Esophagus squamous epithelium (tissue), 5 donors: ENCODE results near the gene CLEC3B. TPM values are rescaled to one million over a fixed set of nuclear protein-coding genes. Genes with fewer than 3 reads are reported as not detected.

Source experiments
- DNase-seq: peaks from one replicate; lab custom pipeline; 2025; lab: John Stamatoyannopoulos, UW
- H3K27ac ChIP-seq, 4 donors: fragments of 200-600 bp; sonication (generic); one replicate each; pipeline ENCODE4 v1.5.1; 2016 to 2019; ENCODE audit warnings: mild to moderate bottlenecking in 1 of 4
- H3K27me3 ChIP-seq, 4 donors: fragments of 200-600 bp; sonication (generic); 1 replicate in 3 of 4; 2 replicates in 1 of 4; pipeline versions ENCODE4 v1.5.1 to v1.6.0; 2017 to 2021; ENCODE audit warnings: antibody characterized with exemption in 1 of 4
- H3K36me3 ChIP-seq, 3 donors: fragments of 200-600 bp; sonication (generic); one replicate each; pipeline ENCODE4 v1.5.1; 2016 to 2019
- H3K4me1 ChIP-seq, 3 donors: fragments of 200-600 bp; sonication (generic); one replicate each; pipeline ENCODE4 v1.5.1; 2017 to 2019
- H3K4me3 ChIP-seq, 4 donors: fragments of 200-600 bp; sonication (generic); 1 replicate in 3 of 4; 2 replicates in 1 of 4; pipeline ENCODE4 v1.5.1; 2016 to 2019; ENCODE audit warnings: mild to moderate bottlenecking in 2 of 4, moderate library complexity in 1 of 4
- H3K9me3 ChIP-seq, 3 donors: fragments of 200-600 bp; sonication (generic); one replicate each; pipeline ENCODE4 v1.5.1; 2016 to 2019
- POLR2A ChIP-seq, 4 donors: fragments of 450-650 bp; IDR thresholded peaks; one replicate each; pipeline ENCODE4 v1.6.1; 2017; ENCODE audit warnings: antibody characterized with exemption in 4 of 4, mild to moderate bottlenecking in 4 of 4, moderate library complexity in 3 of 4
- WGBS, 2 donors: methylation state at CpG; one replicate each; pipeline ENCODE4 v1.1.5; 2018; 5-methylcytosine and 5-hydroxymethylcytosine counted together
- intact Hi-C: fragments of 100-400 bp; cut with DNase I; formaldehyde crosslinking; loops from one replicate; pipeline ENCODE4 v1.15.0; 2022
- total RNA-seq, 4 donors: library from RNA; depleted of rRNA; stranded (reverse); fragments of >200 nt; gene quantifications; one replicate each; pipeline ENCODE4 v1.1.0, GENCODE V29; 2016
- TF ChIP-seq, protein P1 (sequence below), 6 experiments: fragments of 450-650 bp in 4 of 6; fragments of 200-600 bp in 2 of 6; sonication (generic) in 2 of 6; IDR thresholded peaks; one replicate each; pipeline ENCODE4 v1.5.1; 2016 to 2019; ENCODE audit warnings: antibody characterized with exemption in 6 of 6, mild to moderate bottlenecking in 4 of 6, moderate library complexity in 4 of 6
- donor health status: DM: yes; HTN: yes; CAD: no.

Gene CLEC3B
- total RNA-seq, 4 donors from 2014 or later = 4.3 to 28.8 (median 6.9) TPM

DNA sequence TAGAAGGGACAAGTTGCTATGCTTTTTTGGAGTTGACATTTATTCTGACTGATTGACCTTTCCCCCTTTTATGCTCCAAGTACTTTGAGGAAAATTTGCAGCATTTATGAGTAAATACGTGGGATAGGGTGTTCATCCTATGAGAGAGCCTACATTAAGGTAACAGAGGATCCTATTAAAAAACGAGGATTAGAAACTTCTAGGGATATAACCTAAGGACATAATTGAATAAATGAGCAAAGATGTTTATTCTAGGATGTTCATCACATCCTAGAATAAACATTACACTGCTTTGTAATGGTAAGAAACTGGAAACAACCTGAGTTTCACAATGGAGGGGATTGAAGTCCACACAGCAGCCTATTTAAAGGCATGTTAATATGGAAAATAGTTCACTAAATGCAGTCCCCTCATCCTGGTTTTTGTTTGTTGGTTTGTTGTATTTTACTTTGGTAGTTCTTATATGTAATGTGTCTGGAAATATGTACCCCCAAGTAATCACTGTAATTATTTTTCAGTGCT is 23.9 kb upstream of the CLEC3B start:
- intact Hi-C loops = no loop called here

DNA sequence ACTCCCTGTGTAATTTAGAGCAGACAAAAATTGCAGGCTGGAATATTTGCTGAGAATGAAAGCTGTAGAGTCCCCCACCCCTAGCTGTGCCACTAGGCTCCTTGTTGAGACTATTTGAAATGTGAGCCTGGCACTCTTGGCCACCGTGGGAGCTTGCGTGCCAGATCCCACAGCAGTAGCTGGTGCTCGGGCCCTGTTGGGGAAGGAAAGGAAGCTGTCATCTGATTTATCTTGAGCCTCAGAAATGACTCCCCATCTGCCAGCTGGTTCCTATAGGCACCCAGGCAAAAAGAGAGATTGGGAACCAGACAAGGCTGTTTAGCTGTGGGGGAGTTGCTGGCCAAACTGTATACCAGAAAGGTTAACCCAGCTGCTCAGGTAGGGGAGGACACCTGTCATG is 23.4 kb upstream of the CLEC3B start:
- TF ChIP-seq, protein P1, sequence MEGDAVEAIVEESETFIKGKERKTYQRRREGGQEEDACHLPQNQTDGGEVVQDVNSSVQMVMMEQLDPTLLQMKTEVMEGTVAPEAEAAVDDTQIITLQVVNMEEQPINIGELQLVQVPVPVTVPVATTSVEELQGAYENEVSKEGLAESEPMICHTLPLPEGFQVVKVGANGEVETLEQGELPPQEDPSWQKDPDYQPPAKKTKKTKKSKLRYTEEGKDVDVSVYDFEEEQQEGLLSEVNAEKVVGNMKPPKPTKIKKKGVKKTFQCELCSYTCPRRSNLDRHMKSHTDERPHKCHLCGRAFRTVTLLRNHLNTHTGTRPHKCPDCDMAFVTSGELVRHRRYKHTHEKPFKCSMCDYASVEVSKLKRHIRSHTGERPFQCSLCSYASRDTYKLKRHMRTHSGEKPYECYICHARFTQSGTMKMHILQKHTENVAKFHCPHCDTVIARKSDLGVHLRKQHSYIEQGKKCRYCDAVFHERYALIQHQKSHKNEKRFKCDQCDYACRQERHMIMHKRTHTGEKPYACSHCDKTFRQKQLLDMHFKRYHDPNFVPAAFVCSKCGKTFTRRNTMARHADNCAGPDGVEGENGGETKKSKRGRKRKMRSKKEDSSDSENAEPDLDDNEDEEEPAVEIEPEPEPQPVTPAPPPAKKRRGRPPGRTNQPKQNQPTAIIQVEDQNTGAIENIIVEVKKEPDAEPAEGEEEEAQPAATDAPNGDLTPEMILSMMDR (IDR thresholded peaks at IDR 0.05) = no peak
- TF ChIP-seq POLR2A (IDR thresholded peaks at IDR 0.05) = no peak
- intact Hi-C loops = no loop called here
- DNase-seq = no peak
- H3K27ac ChIP-seq = no peak overlapping the region
- no peak overlapping the region for H3K4me3 ChIP-seq
- H3K27me3 ChIP-seq = no peaks in the 10 kb centered on the region
- 70 to 79% methylated on average over 2 of the region's 3 CpGs for WGBS, 2 donors
- H3K9me3 ChIP-seq = no peaks in the 10 kb centered on the region
- peaks cover 0 to 13% (median 0%) of the 10 kb centered on the region in 3 donors for H3K4me1 ChIP-seq
- H3K36me3 ChIP-seq = peaks cover 0 to 93% (median 12%) of the 10 kb centered on the region in 3 donors

More for the DNA sequence above, 23.9 kb upstream of the CLEC3B start:
- H3K4me1 ChIP-seq = peaks cover 0 to 13% (median 0%) of the 10 kb centered on the region in 3 donors
- H3K27me3 ChIP-seq = no peaks in the 10 kb centered on the region
- no peak for TF ChIP-seq POLR2A (IDR thresholded peaks at IDR 0.05)
- TF ChIP-seq, protein P1 (IDR thresholded peaks at IDR 0.05) = no peak
- no peaks in the 10 kb centered on the region for H3K9me3 ChIP-seq
- 63 to 72% methylated on average over 2 of the region's 2 CpGs for WGBS, 2 donors
- H3K36me3 ChIP-seq = peaks cover 0 to 93% (median 17%) of the 10 kb centered on the region in 3 donors
- H3K4me3 ChIP-seq = no peak overlapping the region
- no peak overlapping the region for H3K27ac ChIP-seq
- DNase-seq = no peak

DNA sequence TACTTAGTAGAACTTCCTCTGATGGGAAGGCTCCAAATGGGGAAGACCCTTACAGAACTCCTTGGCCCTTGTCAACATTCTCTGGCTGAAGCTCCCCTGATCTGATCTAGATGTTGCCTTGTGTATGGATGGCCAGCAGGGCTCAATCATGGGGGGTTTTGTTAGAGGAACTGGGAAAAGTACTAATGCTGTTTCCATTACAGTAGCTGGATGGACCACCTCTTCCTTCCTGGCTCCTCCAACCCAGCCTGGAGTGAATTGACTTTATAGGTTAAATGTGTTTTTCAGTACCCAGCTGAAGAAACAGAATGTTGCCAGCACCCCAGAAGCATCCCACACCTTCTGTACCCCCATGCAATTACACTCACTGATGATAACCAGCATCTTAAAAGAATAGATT is 22.7 kb upstream of the CLEC3B start:
- intact Hi-C loops = no loop called here
- H3K36me3 ChIP-seq = peaks cover 0 to 93% (median 5%) of the 10 kb centered on the region in 3 donors
- no peak for TF ChIP-seq POLR2A (IDR thresholded peaks at IDR 0.05)
- TF ChIP-seq, protein P1 (IDR thresholded peaks at IDR 0.05) = no peak
- peaks cover 0 to 19% (median 0%) of the 10 kb centered on the region in 3 donors for H3K4me1 ChIP-seq
- no peak for DNase-seq
- H3K27ac ChIP-seq = no peak overlapping the region
- H3K4me3 ChIP-seq = no peak overlapping the region
- no peaks in the 10 kb centered on the region for H3K9me3 ChIP-seq
- no peaks in the 10 kb centered on the region for H3K27me3 ChIP-seq

DNA sequence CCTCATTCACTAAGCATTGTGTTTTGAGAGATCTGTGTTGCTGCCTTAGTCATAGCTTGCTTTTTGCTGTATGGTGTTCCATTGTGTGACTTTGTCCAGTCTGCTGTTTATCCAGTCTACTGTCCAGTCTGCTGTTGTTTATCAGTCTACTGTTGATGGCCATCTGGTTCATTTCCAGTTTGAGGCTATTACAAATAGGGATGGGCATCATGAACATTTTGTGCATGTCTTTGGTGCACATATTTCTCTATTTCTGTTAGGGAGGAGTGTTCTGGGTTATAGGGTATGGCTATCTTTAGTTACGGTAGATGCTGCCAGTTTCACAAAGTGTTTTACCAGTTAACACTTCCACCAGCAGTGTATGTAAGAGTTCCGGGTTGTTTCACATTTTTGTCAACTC is 22.2 kb upstream of the CLEC3B start:
- H3K36me3 ChIP-seq = peaks cover 0 to 93% (median 5%) of the 10 kb centered on the region in 3 donors
- no peak for TF ChIP-seq POLR2A (IDR thresholded peaks at IDR 0.05)
- TF ChIP-seq, protein P1 (IDR thresholded peaks at IDR 0.05) = no peak
- intact Hi-C loops = no loop called here
- 87 to 100% methylated on average over 2 of the region's 2 CpGs for WGBS, 2 donors
- peaks cover 0 to 19% (median 0%) of the 10 kb centered on the region in 3 donors for H3K4me1 ChIP-seq
- no peak for DNase-seq
- H3K27ac ChIP-seq = no peak overlapping the region
- no peaks in the 10 kb centered on the region for H3K27me3 ChIP-seq
- no peak overlapping the region for H3K4me3 ChIP-seq
- H3K9me3 ChIP-seq = no peaks in the 10 kb centered on the region

DNA sequence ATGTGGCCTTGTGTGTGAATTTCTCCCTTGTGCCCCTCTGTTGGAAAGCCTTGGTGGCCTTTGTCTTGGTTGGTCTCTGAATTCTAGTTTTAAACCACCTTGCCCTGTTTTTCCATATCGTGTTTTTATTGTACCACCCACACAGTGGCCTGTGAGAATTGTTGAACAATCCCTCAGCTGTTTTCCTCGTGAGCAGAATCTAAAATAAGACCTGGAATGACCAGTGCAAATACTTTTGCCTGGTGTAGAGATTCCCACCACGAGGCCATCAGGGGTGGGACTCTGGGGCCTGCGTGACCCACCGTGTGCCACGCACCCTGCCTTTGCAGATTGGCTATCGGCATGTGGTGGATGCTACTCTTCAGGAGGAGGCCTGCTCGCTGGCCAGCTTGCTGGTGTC is 19.0 kb upstream of the CLEC3B start:
- H3K4me3 ChIP-seq = no peak overlapping the region
- WGBS, 2 donors = 82 to 88% methylated on average over 3 to 8 of the region's 8 CpGs
- no peak for DNase-seq
- no peak for TF ChIP-seq POLR2A (IDR thresholded peaks at IDR 0.05)
- TF ChIP-seq, protein P1 (IDR thresholded peaks at IDR 0.05) = no peak
- H3K36me3 ChIP-seq = peaks cover 0 to 80% (median 0%) of the 10 kb centered on the region in 3 donors
- H3K9me3 ChIP-seq = no peaks in the 10 kb centered on the region
- no peaks in the 10 kb centered on the region for H3K27me3 ChIP-seq
- intact Hi-C loops = no loop called here
- H3K4me1 ChIP-seq = peaks cover 12 to 27% (median 15%) of the 10 kb centered on the region in 3 donors
- no peak overlapping the region for H3K27ac ChIP-seq
